GM23248 (cell line): ENCODE data around the gene CEACAM1.

Experiments
- EZH2 ChIP-seq: fragments of 200-600 bp; sonication (generic); IDR thresholded peaks from 2 replicates; pipeline ENCODE4 v1.6.1; 2018; ENCODE audit warnings: antibody characterized with exemption, mild to moderate bottlenecking; ENCODE audit not compliant: insufficient read depth, poor library complexity, severe bottlenecking
- EZH2phosphoT487 ChIP-seq: fragments of 200-600 bp; sonication (generic); IDR thresholded peaks from 2 replicates; pipeline ENCODE4 v1.6.1; 2018; ENCODE audit warnings: antibody characterized with exemption, moderate library complexity, mild to moderate bottlenecking, low read depth; ENCODE audit not compliant: insufficient read depth

- TF ChIP-seq EZH2phosphoT487 (no peak), EZH2 (no peak)
Measured at GRCh38 chr19:42528354-42529247, at the start of gene CEACAM1.
